IMR-90 (cell line): Measurements from ENCODE around the gene RGS3. TPM values are rescaled to one million over a fixed set of nuclear protein-coding genes. Genes with fewer than 3 reads are reported as not detected.
A peak's percentile ranks its signal among the peaks of the same experiment; 100 is the strongest.

Source experiments
- ATAC-seq: fragments of 200-7000 bp; cut with Tn5 transposase; 2 replicates; pipeline ENCODE4 v1.9.1; 2020; ENCODE audit warnings: low read depth, mild to moderate bottlenecking, moderate library complexity
- BruUV-seq: library from RNA; stranded (reverse); fragments of 400-500 nt; replicated peaks from 2 replicates; lab custom pipeline; 2021; lab: Mats Ljungman, UMichigan
- CTCF ChIA-PET: fragments of 300-600 bp; formaldehyde crosslinking; extraction: SDS; loops from one replicate; lab custom pipeline; 2021; ENCODE audit warnings: antibody characterized with exemption; lab: Yijun Ruan, JAX
- POLR2A ChIA-PET: fragments of 300-600 bp; sonication (Branson Sonifier 250); formaldehyde crosslinking; loops from one replicate; lab custom pipeline; 2022; ENCODE audit warnings: antibody characterized with exemption; ENCODE audit not compliant: unreplicated experiment; lab: Charles Lee
- DNase-seq: peaks from one replicate; pipeline ENCODE4 v3.0.0; 2013
- H2AFZ ChIP-seq: replicated peaks from 2 replicates; pipeline ENCODE3; 2013; ENCODE audit warnings: low read length, mild to moderate bottlenecking; ENCODE audit not compliant: poor library complexity
- H2AK5ac ChIP-seq: 2 replicates; pipeline ENCODE4 v1.6.1; 2013; ENCODE audit warnings: low read depth, low read length, inconsistent platforms
- H2AK9ac ChIP-seq: replicated peaks from 2 replicates; pipeline ENCODE3; 2013; ENCODE audit warnings: mild to moderate bottlenecking, low read depth, low read length, moderate library complexity; ENCODE audit not compliant: poor library complexity
- H2BK120ac ChIP-seq: 2 replicates; pipeline ENCODE4 v1.6.1; 2013; ENCODE audit warnings: low read depth, low read length, inconsistent platforms
- H2BK15ac ChIP-seq: 3 replicates; pipeline ENCODE4 v1.6.1; 2013; ENCODE audit warnings: low read depth, low read length, inconsistent platforms
- H2BK20ac ChIP-seq: 2 replicates; pipeline ENCODE4 v1.6.1; 2013; ENCODE audit warnings: low read depth, mild to moderate bottlenecking, inconsistent platforms, low read length, moderate library complexity
- H2BK5ac ChIP-seq: 2 replicates; pipeline ENCODE4 v1.6.1; 2013; ENCODE audit warnings: mild to moderate bottlenecking, low read depth, low read length, inconsistent platforms; ENCODE audit not compliant: poor library complexity, severe bottlenecking
- H3K14ac ChIP-seq: replicated peaks from 2 replicates; pipeline ENCODE4 v1.6.1; 2013; ENCODE audit warnings: low read depth, low read length, inconsistent platforms
- H3K18ac ChIP-seq: 2 replicates; pipeline ENCODE4 v1.6.1; 2013; ENCODE audit warnings: low read depth, low read length, control low read depth
- H3K23ac ChIP-seq: 2 replicates; pipeline ENCODE4 v1.6.1; 2013; ENCODE audit warnings: low read depth, low read length, inconsistent platforms
- H3K27ac ChIP-seq: 2 replicates; pipeline ENCODE4 v1.5.1; 2013; ENCODE audit warnings: mild to moderate bottlenecking, control low read depth, low read length; ENCODE audit not compliant: insufficient read depth
- H3K27me3 ChIP-seq: 2 replicates; pipeline ENCODE4 v1.6.1; 2013; ENCODE audit warnings: low read length; ENCODE audit not compliant: control insufficient read depth, insufficient read depth
- H3K36me3 ChIP-seq: 2 replicates; pipeline ENCODE4 v1.6.1; 2013; ENCODE audit warnings: low read length, mixed read lengths; ENCODE audit not compliant: control insufficient read depth, insufficient read depth
- H3K4ac ChIP-seq: 2 replicates; pipeline ENCODE4 v1.6.1; 2013; ENCODE audit warnings: low read depth, low read length, inconsistent platforms
- H3K4me1 ChIP-seq: 2 replicates; pipeline ENCODE4 v1.6.1; 2013; ENCODE audit warnings: low read length, mixed read lengths; ENCODE audit not compliant: control insufficient read depth, insufficient read depth
- H3K4me2 ChIP-seq: 2 replicates; pipeline ENCODE4 v1.6.1; 2013; ENCODE audit warnings: low read depth, mild to moderate bottlenecking, control low read depth, low read length, moderate library complexity
- H3K4me3 ChIP-seq: 2 replicates; pipeline ENCODE4 v1.5.1; 2013; ENCODE audit warnings: low read depth, mild to moderate bottlenecking, control low read depth, low read length, moderate library complexity; ENCODE audit not compliant: insufficient read depth
- H3K56ac ChIP-seq: 2 replicates; pipeline ENCODE4 v1.6.1; 2013; ENCODE audit warnings: low read length, inconsistent platforms; ENCODE audit not compliant: insufficient read depth; ENCODE audit errors: extremely low read depth
- H3K79me1 ChIP-seq, 2 experiments: 2 replicates each; pipeline ENCODE4 v1.6.1; 2013; ENCODE audit warnings: low read length in 2 of 2, inconsistent platforms in 1 of 2, low read depth in 1 of 2
- H3K9ac ChIP-seq: 2 replicates; pipeline ENCODE4 v1.6.1; 2013; ENCODE audit warnings: low read depth, low read length, control low read depth
- H3K9me1 ChIP-seq: 2 replicates; pipeline ENCODE4 v1.6.1; 2013; ENCODE audit warnings: low read length, inconsistent platforms; ENCODE audit not compliant: insufficient read depth
- H3K9me3 ChIP-seq: 2 replicates; pipeline ENCODE4 v1.6.1; 2013; ENCODE audit warnings: low read length; ENCODE audit not compliant: control insufficient read depth, insufficient read depth
- H4K20me1 ChIP-seq: 2 replicates; pipeline ENCODE4 v1.6.1; 2013; ENCODE audit warnings: low read length, inconsistent platforms; ENCODE audit not compliant: insufficient read depth
- H4K5ac ChIP-seq: 2 replicates; pipeline ENCODE4 v1.6.1; 2013; ENCODE audit warnings: mild to moderate bottlenecking, low read depth, low read length, control low read depth
- H4K8ac ChIP-seq, 2 experiments: 2 replicates each; pipeline ENCODE4 v1.6.1; 2013; ENCODE audit warnings: low read depth in 2 of 2, low read length in 2 of 2, control low read depth in 1 of 2, inconsistent platforms in 1 of 2
- H4K91ac ChIP-seq: 2 replicates; pipeline ENCODE4 v1.6.1; 2013; ENCODE audit warnings: low read depth, low read length, inconsistent platforms; ENCODE audit not compliant: insufficient read depth
- CHD1 ChIP-seq: IDR thresholded peaks from 2 replicates; pipeline ENCODE4 v1.6.1; 2012; ENCODE audit warnings: low read depth, low read length, improper control_type of control experiment
- CTCF ChIP-seq: conservative IDR thresholded peaks from 2 replicates; pipeline ENCODE4 v1.5.1; 2012; ENCODE audit warnings: mild to moderate bottlenecking, low read depth, low read length, improper control_type of control experiment
- ELK1 ChIP-seq: fragments of 150-350 bp; IDR thresholded peaks from 2 replicates; pipeline ENCODE4 v1.6.1; 2016; ENCODE audit warnings: low read depth, mild to moderate bottlenecking, low read length, moderate library complexity, borderline replicate concordance
- FOS ChIP-seq: fragments of 150-350 bp; IDR thresholded peaks from 2 replicates; pipeline ENCODE4 v1.6.1; 2016; ENCODE audit warnings: low read depth, low read length
- MAFK ChIP-seq: IDR thresholded peaks from 2 replicates; pipeline ENCODE4 v1.6.1; 2012; ENCODE audit warnings: low read depth, low read length, improper control_type of control experiment
- MAZ ChIP-seq: IDR thresholded peaks from 2 replicates; pipeline ENCODE4 v1.6.1; 2012; ENCODE audit warnings: low read depth, mild to moderate bottlenecking, low read length, improper control_type of control experiment, moderate library complexity, borderline replicate concordance
- NFE2L2 ChIP-seq: fragments of 150-350 bp; IDR thresholded peaks from 2 replicates; pipeline ENCODE4 v1.6.1; 2016; ENCODE audit warnings: low read depth, mild to moderate bottlenecking, low read length
- POLR2A ChIP-seq: IDR thresholded peaks from 2 replicates; pipeline ENCODE4 v1.6.1; 2012; ENCODE audit warnings: mild to moderate bottlenecking, low read depth, low read length
- RAD21 ChIP-seq: IDR thresholded peaks from 2 replicates; pipeline ENCODE4 v1.6.1; 2012; ENCODE audit warnings: low read length, improper control_type of control experiment
- RCOR1 ChIP-seq: IDR thresholded peaks from 2 replicates; pipeline ENCODE4 v1.6.1; 2012; ENCODE audit warnings: mild to moderate bottlenecking, low read length, improper control_type of control experiment; ENCODE audit not compliant: insufficient replicate concordance
- RFX5 ChIP-seq: IDR thresholded peaks from 2 replicates; pipeline ENCODE4 v1.8.0; 2012; ENCODE audit warnings: low read depth, mild to moderate bottlenecking, low read length, moderate library complexity
- SMC3 ChIP-seq: fragments of 150-350 bp; IDR thresholded peaks from 2 replicates; pipeline ENCODE4 v1.6.1; 2016; ENCODE audit warnings: low read depth, mild to moderate bottlenecking, antibody characterized with exemption, low read length, moderate library complexity
- USF2 ChIP-seq: fragments of 150-350 bp; IDR thresholded peaks from 2 replicates; pipeline ENCODE4 v1.6.1; 2017; ENCODE audit warnings: mild to moderate bottlenecking, antibody characterized with exemption, low read length, low read depth
- WGBS, 2 experiments: methylation state at CpG; one replicate each; pipeline versions ENCODE4 v1.1.5 to v1.1.7; 2013; ENCODE audit warnings: missing lambda C conversion rate in 2 of 2; ENCODE audit not compliant: insufficient read length in 1 of 2; ENCODE audit errors: extremely low coverage in 2 of 2; 5-methylcytosine and 5-hydroxymethylcytosine counted together
- dilution Hi-C: fragments of 300-500 bp; cut with HindIII; formaldehyde crosslinking; loops from one replicate; pipeline ENCODE4 v1.14.3; 2018; ENCODE audit warnings: low sequenced_read_pairs; ENCODE audit not compliant: unreplicated experiment
- in situ Hi-C: fragments of 300-500 bp; cut with MboI; formaldehyde crosslinking; loops from 3 replicates; pipeline ENCODE4 v1.14.3; 2019; ENCODE audit warnings: low sequenced_read_pairs, inconsistent platforms, mixed read lengths
- intact Hi-C: fragments of 100-400 bp; cut with micrococcal nuclease; formaldehyde crosslinking; loops from 2 replicates; pipeline ENCODE4 v1.10.0; 2022
- polyA plus RNA-seq, 3 experiments: library from polyadenylated mRNA; depleted of rRNA; stranded (reverse); fragments of >200 nt; gene quantifications; 2 replicates each; pipeline ENCODE4 v1.2.3, GENCODE V29; 2012; ENCODE audit warnings: low replicate concordance in 1 of 3
- total RNA-seq: library from RNA; depleted of rRNA; stranded (reverse); fragments of >200 nt; gene quantifications from 2 replicates; pipeline ENCODE4 v1.2.3, GENCODE V29; 2012

The RGS3 gene
- total and polyA plus RNA-seq, 2 of the 4 experiments (the other 2 are of a cell fraction) = 51.8 to 65.6 TPM

GRCh38 chr9:113514061-113514460 is 50.5 kb downstream of the RGS3 start:
- BruUV-seq = no TSS peak
- Histone ChIP-seq H3K9ac (no peak overlapping the region), H3K14ac (no peak overlapping the region), H2BK5ac (no peak overlapping the region), H3K27me3 (peaks cover 4% of the 10 kb centered on the region; the same call in 1 of the 2 replicates), H4K91ac (no peak overlapping the region), H3K4me1 (peaks cover 18% of the 10 kb centered on the region), H3K23ac (no peak overlapping the region), H4K8ac (no peak overlapping the region), H3K4me3 (no peak overlapping the region), H3K9me3 (no peaks in the 10 kb centered on the region), H3K36me3 (no peaks in the 10 kb centered on the region), H3K4ac (no peak overlapping the region), H2BK20ac (no peak overlapping the region), H2AK9ac (no peak overlapping the region), H4K5ac (no peak overlapping the region), H2BK15ac (peak overlapping the region; percentile 21; the same call in 1 of the 3 replicates), H4K20me1 (no peaks in the 10 kb centered on the region), H3K79me1 (no peaks in the 10 kb centered on the region), H2AK5ac (peak overlapping the region; percentile 69; the same call in 1 of the 2 replicates), H3K9me1 (peaks cover 22% of the 10 kb centered on the region), H3K27ac (no peak overlapping the region), H3K56ac (no peak overlapping the region), H2AFZ (no peak overlapping the region), H2BK120ac (no peak overlapping the region), H3K4me2 (no peak overlapping the region), H3K18ac (no peak overlapping the region)
- intact Hi-C loops = no loop called here
- in situ Hi-C loops = no loop called here
- TF ChIP-seq RAD21 (no peak), CTCF (no peak), POLR2A (no peak), MAFK (no peak), MAZ (no peak), USF2 (no peak), SMC3 (no peak), FOS (no peak), ELK1 (no peak), RCOR1 (no peak), RFX5 (no peak), NFE2L2 (no peak), CHD1 (no peak)
- WGBS, 2 experiments = 98% methylated on average over 7 of the region's 12 CpGs; no CpG with 5 or more reads in 1 of the 2 experiments
- dilution Hi-C loops = no loop called here
- DNase-seq = no peak
- no peak for ATAC-seq
- ChIA-PET CTCF (no interaction called here), POLR2A (no interaction called here)
